IPS DF 19.7 (cell line): ENCODE data around the gene SNX17.
"Not testable (repeated sequence)": the region's sequence is repeated elsewhere in the genome, so short reads cannot be mapped to it uniquely, and the experiment has no call there.

Experiments used
- DNase-seq: peaks from one replicate; pipeline ENCODE4 v3.0.0-alpha.2; 2013; ENCODE audit warnings: low read depth, low spot score

The SNX17 gene

DNA sequence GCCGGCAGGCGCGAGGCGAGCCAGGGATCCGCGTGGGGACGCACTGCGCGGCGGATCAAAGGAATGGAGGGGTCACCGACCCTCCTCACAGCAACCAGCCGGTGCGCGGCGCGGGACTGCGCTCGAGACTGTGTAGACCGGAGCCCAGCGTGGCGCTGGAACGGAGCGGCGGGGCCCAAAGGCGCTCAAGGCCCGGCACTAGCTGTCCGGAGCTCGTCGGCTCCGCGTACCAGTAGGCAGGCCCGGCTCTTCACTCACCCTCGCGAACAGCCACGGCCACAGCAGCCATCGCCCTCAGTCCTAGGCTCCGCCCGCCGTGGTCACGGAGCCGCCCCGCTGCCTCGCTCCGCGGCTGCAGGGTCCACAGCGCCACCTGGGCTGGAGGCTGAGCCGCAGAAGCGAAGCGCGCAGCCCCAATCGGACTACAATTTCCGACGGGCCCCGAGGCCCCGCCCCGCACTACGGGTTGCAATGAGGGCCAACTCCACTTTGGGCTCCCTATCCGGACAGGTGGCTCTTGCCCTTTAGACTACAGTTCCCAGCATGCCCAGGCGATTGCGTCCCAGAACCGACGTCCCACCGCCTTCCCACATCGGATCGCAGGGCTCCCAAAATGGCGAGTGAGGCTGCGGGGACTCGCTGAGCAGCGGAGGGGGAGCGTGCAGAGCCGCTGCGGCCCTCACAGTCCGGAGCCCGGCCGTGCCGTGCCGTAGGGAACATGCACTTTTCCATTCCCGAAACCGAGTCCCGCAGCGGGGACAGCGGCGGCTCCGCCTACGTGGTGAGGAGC lies at the start of gene SNX17, which contains the start of gene EIF2B4:
TSS of gene SNX17 (plus strand) at position 591 of the 790 bp plus-strand sequence. CDS start at position 719, 128 bp downstream.
TSS of gene EIF2B4 (minus strand) at position 313 of the 790 bp plus-strand sequence. CDS start at position 289, 24 bp downstream.
- peak; percentile 92 for DNase-seq

DNA sequence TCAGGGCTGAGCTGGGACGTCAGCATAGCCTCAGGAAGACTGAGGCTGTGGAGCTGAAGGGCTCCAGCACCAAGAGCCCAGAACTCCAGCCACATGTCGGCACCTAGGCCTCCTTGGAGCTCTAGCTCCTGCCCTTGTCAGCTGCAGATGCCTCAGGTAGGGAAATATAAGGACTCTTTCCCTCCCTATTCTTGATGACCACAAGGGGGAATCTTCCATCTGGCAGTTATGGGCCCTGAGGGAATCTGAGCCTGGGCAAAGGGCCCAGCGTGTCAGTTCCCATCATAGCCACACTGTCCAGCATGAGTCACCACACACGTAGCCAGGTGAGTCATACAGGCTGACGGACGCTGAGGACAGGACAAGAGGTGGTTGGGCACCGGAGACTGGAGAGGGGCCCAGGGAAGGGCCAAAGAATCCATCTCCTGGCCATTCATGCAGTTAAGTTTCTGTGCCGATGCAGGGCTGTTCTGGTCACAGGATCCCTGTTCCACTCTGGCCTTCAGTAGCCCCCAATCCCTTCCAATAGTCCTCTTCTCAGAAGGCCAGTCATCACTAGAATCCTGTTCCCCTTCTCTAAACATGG lies 49.4 kb upstream of the SNX17 start:
- peak; percentile 68 for DNase-seq

- DNase-seq: no peak
These were observed 48.1 kb upstream of the SNX17 start for GRCh38 chr2:27322301-27322765.

DNA sequence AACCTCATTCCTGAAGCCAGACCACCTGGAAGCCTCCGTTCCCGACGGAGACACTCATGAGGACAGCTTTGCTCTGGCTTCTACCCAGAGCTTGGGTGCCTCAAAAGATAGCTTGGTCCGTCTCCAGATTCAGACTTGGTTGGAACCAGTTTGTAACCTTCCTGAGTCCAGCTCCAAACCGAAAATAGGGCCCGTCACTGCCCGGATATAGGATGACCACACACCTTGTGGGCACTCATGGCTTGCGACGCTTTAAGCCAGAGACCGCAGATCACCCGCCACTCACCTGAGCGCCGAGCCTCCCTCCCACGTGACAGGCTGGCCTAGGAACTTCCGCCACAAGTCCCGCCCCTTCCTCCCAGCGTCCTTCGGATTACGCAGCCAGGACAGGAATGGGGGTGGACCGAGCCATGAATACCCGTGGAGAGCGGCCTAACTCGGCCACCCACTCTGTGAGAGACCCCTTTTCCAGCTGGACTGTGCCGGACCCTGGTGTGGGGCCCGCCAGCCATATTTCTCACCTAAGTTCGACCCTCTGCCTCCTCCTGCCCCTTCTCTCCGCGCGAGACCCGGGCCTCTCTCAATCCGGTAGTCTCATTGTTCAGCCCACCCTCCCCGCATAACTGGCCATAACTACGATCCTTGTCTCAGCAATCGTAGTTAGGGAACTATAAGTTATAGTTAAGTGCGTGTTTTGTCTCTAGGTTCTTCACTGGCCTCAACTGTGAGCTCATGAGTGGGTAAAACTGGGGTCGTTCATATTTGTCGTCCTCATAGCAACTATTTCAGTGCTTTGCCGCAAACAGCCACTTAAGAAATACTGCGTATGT lies 47.4 kb upstream of the SNX17 start, which contains the start of gene MPV17:
TSS of gene MPV17 (minus strand) at position 332 of the 830 bp plus-strand sequence. CDS start 580 bp downstream, outside the sequence.
- peak; percentile 78 for DNase-seq

DNA sequence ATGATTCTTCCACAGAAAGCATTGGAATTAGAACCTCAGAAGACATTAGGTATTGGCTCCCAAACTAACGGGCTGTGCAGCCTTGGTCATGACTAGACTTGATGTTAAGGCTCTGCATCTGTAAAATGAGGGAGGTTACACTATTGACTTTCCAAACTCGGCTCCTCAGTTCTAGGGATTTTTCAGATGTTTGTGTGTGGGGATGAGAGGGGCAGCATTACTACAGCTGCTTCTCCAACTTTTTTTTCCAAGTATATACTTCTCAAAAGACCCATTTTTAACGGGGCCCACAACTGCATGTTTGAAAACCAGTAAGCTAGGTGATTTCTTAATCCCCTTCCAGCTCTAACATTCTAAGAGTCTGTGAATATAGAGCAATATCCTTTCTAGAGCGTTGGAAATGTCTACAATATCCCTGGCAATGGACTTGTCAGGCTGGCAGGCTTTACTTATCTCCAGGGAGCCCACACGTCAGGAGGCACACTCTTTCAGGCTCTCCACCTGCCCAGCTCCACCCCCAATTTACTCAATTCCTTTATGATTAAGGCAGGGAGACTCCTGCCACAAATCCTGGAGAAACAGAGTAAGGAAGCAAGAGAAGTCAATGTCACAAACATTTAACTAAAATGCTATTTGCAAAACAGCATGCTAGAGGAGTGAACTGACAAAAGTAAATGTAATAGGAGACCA lies 46.7 kb upstream of the SNX17 start:
- no peak for DNase-seq

GRCh38 chr2:27324720-27325119 lies 45.7 kb upstream of the SNX17 start:
- DNase-seq: no peak

- DNase-seq: no peak
These were observed 35.1 kb upstream of the SNX17 start for GRCh38 chr2:27335311-27335710.

GRCh38 chr2:27336173-27336572 lies 34.2 kb upstream of the SNX17 start:
- no peak for DNase-seq

GRCh38 chr2:27347641-27348040 lies 22.8 kb upstream of the SNX17 start:
- no peak for DNase-seq

GRCh38 chr2:27350106-27350693 lies 20.2 kb upstream of the SNX17 start:
- no peak for DNase-seq

DNA sequence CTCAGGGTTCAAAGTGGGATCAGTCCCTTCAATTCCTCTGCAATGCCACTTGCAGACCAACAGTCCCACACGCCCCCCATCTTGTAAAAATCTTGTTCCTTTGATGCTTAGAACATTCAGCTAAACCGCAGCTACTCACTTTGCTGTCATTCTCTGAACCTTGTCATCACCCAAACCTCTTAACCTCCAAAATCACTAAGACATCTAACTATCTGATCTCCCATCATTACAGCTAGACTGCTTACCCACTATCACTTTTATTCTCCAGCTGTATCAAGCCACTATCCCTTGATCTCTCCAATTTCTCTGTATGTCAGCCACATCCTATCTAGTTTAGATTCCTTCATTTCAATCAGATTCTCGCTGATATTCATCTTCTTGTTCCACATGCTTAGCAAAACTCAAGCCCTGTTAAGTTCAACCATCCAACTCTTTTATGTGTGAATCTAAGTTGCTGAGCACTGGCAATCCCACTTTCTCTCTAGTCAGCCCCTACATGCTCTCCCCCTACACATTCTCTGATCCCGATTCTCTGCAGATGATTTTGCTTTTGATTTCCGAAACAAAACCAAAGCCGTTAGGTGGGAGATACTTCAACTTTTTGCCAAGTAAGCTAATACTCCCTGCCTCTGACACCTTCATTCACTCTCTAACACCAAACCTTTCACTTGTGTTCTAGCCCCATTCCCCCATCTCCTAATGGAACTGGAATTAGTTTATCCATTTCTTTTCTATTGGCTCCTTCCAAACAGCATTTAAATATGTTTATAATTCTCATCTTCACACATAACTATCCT lies 18.4 kb upstream of the SNX17 start:
- no peak for DNase-seq

GRCh38 chr2:27353386-27353761 lies 17.0 kb upstream of the SNX17 start:
- DNase-seq: not testable (repeated sequence)

GRCh38 chr2:27353762-27354596 lies 16.4 kb upstream of the SNX17 start:
- no peak for DNase-seq

GRCh38 chr2:27354597-27354927 lies 15.9 kb upstream of the SNX17 start:
- DNase-seq: no peak

GRCh38 chr2:27356056-27356381 lies 14.4 kb upstream of the SNX17 start:
- no peak for DNase-seq

DNA sequence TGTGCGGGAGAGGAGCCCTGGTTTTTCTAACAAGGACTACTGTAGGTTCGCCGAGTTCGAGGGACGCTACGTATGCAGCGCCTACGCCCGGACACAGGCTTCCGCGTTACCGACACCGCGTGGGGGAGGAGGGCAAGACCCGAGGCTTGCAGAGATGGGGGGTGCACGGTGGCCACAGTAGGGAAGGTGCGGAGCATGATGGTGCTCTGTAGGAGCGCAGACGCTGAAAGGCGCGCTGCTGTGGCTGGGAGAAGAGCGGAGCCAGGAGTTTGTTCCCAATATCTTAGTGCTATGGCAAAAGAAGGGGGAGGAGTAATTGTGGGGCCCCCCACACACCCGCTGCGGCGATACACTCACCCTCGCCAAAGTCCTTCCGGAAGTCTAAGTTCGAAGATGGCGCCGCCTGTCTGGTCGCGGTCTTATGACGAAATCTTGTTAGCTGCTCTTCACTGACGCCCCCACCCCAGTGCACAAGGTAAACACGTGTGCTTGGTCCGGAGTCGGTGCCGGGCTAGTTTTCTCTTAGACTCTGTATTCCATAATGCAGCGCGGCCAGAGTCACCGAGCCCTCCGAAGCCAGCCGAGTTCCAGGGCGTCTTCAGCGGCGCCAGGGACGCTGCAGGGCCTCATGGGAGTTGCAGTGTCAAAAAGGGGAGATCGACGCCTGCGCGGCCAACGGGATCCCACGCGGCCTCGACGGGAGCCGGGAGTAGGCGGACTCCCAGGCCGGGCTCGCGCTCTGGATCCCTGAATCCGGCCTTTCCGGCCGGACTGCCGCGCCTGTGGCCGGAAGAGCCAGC lies 13.8 kb upstream of the SNX17 start, which contains the start of gene GTF3C2:
TSS of gene GTF3C2 (minus strand) at position 383 of the 800 bp plus-strand sequence. CDS start 13,210 bp downstream, outside the sequence.
- peak; percentile 99 for DNase-seq

GRCh38 chr2:27362678-27363420 lies 7.6 kb upstream of the SNX17 start:
- no peak for DNase-seq

- no peak for DNase-seq
These were observed 6.5 kb upstream of the SNX17 start for GRCh38 chr2:27363933-27364332.
